ENCODE measurements around the gene USP36. TPM values are rescaled to one million over a fixed set of nuclear protein-coding genes. Genes with fewer than 3 reads are reported as not detected.

The USP36 gene
- total and polyA plus RNA-seq, 9 of the 15 experiments (the other 6 are each of a cell fraction or from before 2014, with no cell fraction given): 6.4 to 72.8 (median 22.5) TPM

DNA sequence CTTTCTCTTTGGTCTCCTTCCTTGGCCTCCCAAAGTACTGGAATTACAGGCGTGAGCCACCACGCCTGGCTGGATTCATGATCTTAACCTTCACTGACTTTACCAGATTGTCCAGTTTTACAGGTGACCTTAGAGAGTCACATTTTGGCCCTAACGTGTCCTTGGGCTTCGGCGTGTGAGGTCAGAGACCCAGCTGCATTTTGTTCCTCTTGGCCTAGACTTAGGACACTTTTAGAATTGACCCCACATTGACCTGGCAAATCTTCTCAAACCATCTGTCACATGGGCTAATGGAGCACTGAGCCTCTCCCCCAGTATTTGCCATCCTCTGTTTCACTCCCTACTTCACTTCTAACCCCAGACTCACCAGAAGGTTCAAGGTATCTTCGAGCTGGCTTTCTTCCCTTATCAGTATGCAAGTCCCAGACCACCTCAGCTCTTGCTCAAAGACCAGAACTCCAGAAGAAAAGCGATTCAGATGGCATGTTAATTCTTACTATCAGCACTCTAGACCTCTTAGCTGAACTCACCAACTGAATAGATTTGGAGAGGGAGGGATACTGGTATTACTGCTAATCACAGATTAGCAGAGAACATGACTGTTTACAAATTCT, 56.8 kb downstream of the USP36 start (continued):
- TF ChIP-seq ZNF395 (CRISPR knock-in tag; IDR thresholded peaks at IDR 0.05) (peak; percentile 79), ZSCAN29 (IDR thresholded peaks at IDR 0.05) (no peak), ARID2 (IDR thresholded peaks at IDR 0.05) (no peak), PML (IDR thresholded peaks at IDR 0.05; ENCODE audit: low read length) (no peak; the same call in 1 of the 2 replicates), SNAPC5 (CRISPR knock-in tag; IDR thresholded peaks at IDR 0.05) (no peak), NR0B1 (IDR thresholded peaks at IDR 0.05; ENCODE audit: partially characterized antibody) (no peak), POLR2AphosphoS2 (IDR thresholded peaks at IDR 0.05; ENCODE audit: low read length) (no peak), NCOA2 (IDR thresholded peaks at IDR 0.05; ENCODE audit: partially characterized antibody in 2 of 2) (no peak), SIN3A (IDR thresholded peaks at IDR 0.05; ENCODE audit: borderline replicate concordance in 2 of 2, control insufficient read depth in 1 of 2, low read depth in 2 of 2, low read length in 2 of 2) (no peak), RAD21 (CRISPR knock-in tag; conservative IDR thresholded peaks at IDR 0.05 in 1 of 2, IDR thresholded peaks at IDR 0.05 in 1 of 2) (no peak), ZEB2 (IDR thresholded peaks at IDR 0.05) (peak; percentile 59; the same call in 1 of the 2 replicates), HMG20A (CRISPR knock-in tag; conservative IDR thresholded peaks at IDR 0.05) (no peak), ZNF778 (CRISPR knock-in tag; IDR thresholded peaks at IDR 0.05) (no peak), ETS2 (tag; IDR thresholded peaks at IDR 0.05; ENCODE audit: borderline replicate concordance, poor library complexity, severe bottlenecking) (no peak), TAF1 (IDR thresholded peaks at IDR 0.05; ENCODE audit: control insufficient read depth, extremely low read depth, insufficient read depth, low read length, severe bottlenecking) (peak; percentile 16), CTBP1 (IDR thresholded peaks at IDR 0.05; ENCODE audit: borderline replicate concordance) (no peak; the same call in 1 of the 2 replicates), ZNF830 (CRISPR knock-in tag; IDR thresholded peaks at IDR 0.05) (no peak), ZNF121 (CRISPR knock-in tag; conservative IDR thresholded peaks at IDR 0.05) (no peak), SIX5 (IDR thresholded peaks at IDR 0.05; ENCODE audit: borderline replicate concordance in 1 of 2, insufficient read depth in 1 of 2, low read depth in 1 of 2, low read length in 2 of 2) (no peak), GTF2E2 (tag; IDR thresholded peaks at IDR 0.05) (no peak), RBM15 (IDR thresholded peaks at IDR 0.05; ENCODE audit: insufficient read depth, low read length) (no peak), SMARCB1 (IDR thresholded peaks at IDR 0.05; ENCODE audit: insufficient read length, low read depth) (peak; percentile 88)
- TF ChIP-seq, protein P1, sequence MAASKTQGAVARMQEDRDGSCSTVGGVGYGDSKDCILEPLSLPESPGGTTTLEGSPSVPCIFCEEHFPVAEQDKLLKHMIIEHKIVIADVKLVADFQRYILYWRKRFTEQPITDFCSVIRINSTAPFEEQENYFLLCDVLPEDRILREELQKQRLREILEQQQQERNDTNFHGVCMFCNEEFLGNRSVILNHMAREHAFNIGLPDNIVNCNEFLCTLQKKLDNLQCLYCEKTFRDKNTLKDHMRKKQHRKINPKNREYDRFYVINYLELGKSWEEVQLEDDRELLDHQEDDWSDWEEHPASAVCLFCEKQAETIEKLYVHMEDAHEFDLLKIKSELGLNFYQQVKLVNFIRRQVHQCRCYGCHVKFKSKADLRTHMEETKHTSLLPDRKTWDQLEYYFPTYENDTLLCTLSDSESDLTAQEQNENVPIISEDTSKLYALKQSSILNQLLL (CRISPR knock-in tag; IDR thresholded peaks at IDR 0.05; ENCODE audit: borderline replicate concordance): no peak
- TF ChIP-seq, protein P2, sequence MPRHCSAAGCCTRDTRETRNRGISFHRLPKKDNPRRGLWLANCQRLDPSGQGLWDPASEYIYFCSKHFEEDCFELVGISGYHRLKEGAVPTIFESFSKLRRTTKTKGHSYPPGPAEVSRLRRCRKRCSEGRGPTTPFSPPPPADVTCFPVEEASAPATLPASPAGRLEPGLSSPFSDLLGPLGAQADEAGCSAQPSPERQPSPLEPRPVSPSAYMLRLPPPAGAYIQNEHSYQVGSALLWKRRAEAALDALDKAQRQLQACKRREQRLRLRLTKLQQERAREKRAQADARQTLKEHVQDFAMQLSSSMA (CRISPR knock-in tag; IDR thresholded peaks at IDR 0.05): no peak

Data from K562 (cell line).